ENCODE measurements around the gene METTL24. TPM values are rescaled to one million over a fixed set of nuclear protein-coding genes. Genes with fewer than 3 reads are reported as not detected.

The METTL24 gene
- total and polyA plus RNA-seq, 9 donors: 2.0 to 13.5 (median 6.6) TPM

GRCh38 chr6:110366256-110366655 lies 8.1 kb upstream of the METTL24 start:
- Histone ChIP-seq H3K27ac (no peak overlapping the region), H3K36me3 (no peaks in the 10 kb centered on the region), H3K27me3 (no peaks in the 10 kb centered on the region), H3K4me3 (no peak overlapping the region), H3K4me1 (ENCODE audit: insufficient read depth) (no peaks in the 10 kb centered on the region), H3K9me3 (no peaks in the 10 kb centered on the region)
- WGBS, 3 donors: 64 to 92% (median 87%) methylated on average over 2 of the region's 2 CpGs
- intact Hi-C loops (cut with DNase I): no loop called here
- TF ChIP-seq POLR2A (IDR thresholded peaks at IDR 0.05) (no peak), EP300 (IDR thresholded peaks at IDR 0.05) (no peak), CTCF (IDR thresholded peaks at IDR 0.05) (no peak)
- DNase-seq: no peak

GRCh38 chr6:110364364-110365105 lies 6.4 kb upstream of the METTL24 start:
- WGBS, 3 donors: 48 to 58% (median 54%) methylated on average over 5 of the region's 5 CpGs
- H3K27me3 ChIP-seq: no peaks in the 10 kb centered on the region
- TF ChIP-seq EP300 (IDR thresholded peaks at IDR 0.05): no peak
- TF ChIP-seq POLR2A (IDR thresholded peaks at IDR 0.05): no peak
- TF ChIP-seq CTCF (IDR thresholded peaks at IDR 0.05): no peak
- no peaks in the 10 kb centered on the region for H3K36me3 ChIP-seq
- no peaks in the 10 kb centered on the region for H3K9me3 ChIP-seq
- H3K4me3 ChIP-seq: no peak overlapping the region
- intact Hi-C loops (cut with DNase I): no loop called here
- DNase-seq: no peak
- H3K4me1 ChIP-seq (ENCODE audit: insufficient read depth): no peaks in the 10 kb centered on the region
- H3K27ac ChIP-seq: no peak overlapping the region

- Histone ChIP-seq H3K27ac (no peak overlapping the region), H3K9me3 (no peaks in the 10 kb centered on the region), H3K4me3 (no peak overlapping the region), H3K4me1 (ENCODE audit: insufficient read depth) (no peaks in the 10 kb centered on the region), H3K36me3 (no peaks in the 10 kb centered on the region), H3K27me3 (no peaks in the 10 kb centered on the region)
- intact Hi-C loops (cut with DNase I): no loop called here
- no peak for DNase-seq
- 53 to 90% (median 80%) methylated on average over 3 of the region's 3 CpGs for WGBS, 3 donors
- no peak for TF ChIP-seq POLR2A (IDR thresholded peaks at IDR 0.05)
- TF ChIP-seq EP300 (IDR thresholded peaks at IDR 0.05): no peak
- TF ChIP-seq CTCF (IDR thresholded peaks at IDR 0.05): no peak
Observed at GRCh38 chr6:110363748-110364147, 5.6 kb upstream of the METTL24 start.

GRCh38 chr6:110360676-110361075 lies 2.5 kb upstream of the METTL24 start:
- no peaks in the 10 kb centered on the region for H3K9me3 ChIP-seq
- no peaks in the 10 kb centered on the region for H3K27me3 ChIP-seq
- whole genome bisulfite sequencing, 3 donors: 85 to 91% (median 89%) methylated on average over 3 of the region's 3 CpGs
- peaks cover 1% of the 10 kb centered on the region for H3K4me1 ChIP-seq (ENCODE audit: insufficient read depth)
- intact Hi-C loops (cut with DNase I): no loop called here
- no peak for DNase-seq
- no peak overlapping the region for H3K27ac ChIP-seq
- no peaks in the 10 kb centered on the region for H3K36me3 ChIP-seq
- H3K4me3 ChIP-seq: no peak overlapping the region
- TF ChIP-seq POLR2A (IDR thresholded peaks at IDR 0.05): no peak
- no peak for TF ChIP-seq EP300 (IDR thresholded peaks at IDR 0.05)
- TF ChIP-seq CTCF (IDR thresholded peaks at IDR 0.05): no peak

All from ovary (tissue), 9 donors.